Heart left ventricle (tissue), 13 donors: ENCODE measurements around the gene ANKK1.

ENCODE experiments used
- POLR2A ChIP-seq, 2 donors: fragments of 450-650 bp; IDR thresholded peaks; one replicate each; pipeline ENCODE4 v1.6.1; 2017; ENCODE audit warnings: antibody characterized with exemption in 2 of 2, mild to moderate bottlenecking in 2 of 2, moderate library complexity in 2 of 2
- TF ChIP-seq, protein P1 (sequence below), 12 donors: fragments of 200-600 bp; sonication (generic) in 4 of 12; IDR thresholded peaks; one replicate each; pipeline versions ENCODE4 v1.5.0 to v1.8.0; 2018 to 2022; ENCODE audit warnings: antibody characterized with exemption in 12 of 12, mild to moderate bottlenecking in 5 of 12
- donor health status: ischemic (EF 13 %, LVEDD 7.1; RV severe dilation, severe dysfunction).
- donor health status: DM: no; HTN: yes; CAD: no.
- donor health status: DM: no; HTN: no; CAD: no.
- donor health status: ischemic (EF 25% LVEDD 6.9; RV normal size, moderate dysfunction).
- donor health status: ischemic (EF 25% LVEDD 5.7; RV mildly dilated, moderate dysfunction).
- donor health status: ischemic (EF 35%, LVEDD 5.7; RV mildly dilated, moderate dysfunction).
- donor health status: nonischemic (EF 11% LVEDD 7.7; RV severe dilation, severe dysfunction).
- donor health status: DM: yes; HTN: yes; CAD: no.
- donor health status: PGD.
- donor health status: ischemic (EF 29% LVEDD 5.4; RV normal size, mild dysfunction).
- donor health status: nonischemic (EF 23%, LVEDD 6.1; RV moderate dilation, normal function).

DNA sequence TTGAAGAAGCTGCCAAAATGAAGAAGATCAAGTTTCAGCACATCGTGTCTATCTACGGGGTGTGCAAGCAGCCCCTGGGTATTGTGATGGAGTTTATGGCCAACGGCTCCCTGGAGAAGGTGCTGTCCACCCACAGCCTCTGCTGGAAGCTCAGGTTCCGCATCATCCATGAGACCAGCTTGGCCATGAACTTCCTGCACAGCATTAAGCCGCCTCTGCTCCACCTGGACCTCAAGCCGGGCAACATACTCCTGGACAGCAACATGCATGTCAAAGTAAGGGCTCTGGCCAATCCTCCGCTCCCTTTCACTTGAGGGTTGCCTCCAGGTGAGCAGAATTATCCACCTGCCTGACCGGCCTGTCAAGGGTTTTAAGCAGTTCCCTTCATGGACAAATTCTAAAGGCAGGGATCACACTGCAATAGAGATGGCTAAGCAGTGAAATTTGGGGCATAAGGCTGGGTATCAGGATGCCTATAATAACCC, 6.0 kb downstream of the ANKK1 start:
- TF ChIP-seq, protein P1, sequence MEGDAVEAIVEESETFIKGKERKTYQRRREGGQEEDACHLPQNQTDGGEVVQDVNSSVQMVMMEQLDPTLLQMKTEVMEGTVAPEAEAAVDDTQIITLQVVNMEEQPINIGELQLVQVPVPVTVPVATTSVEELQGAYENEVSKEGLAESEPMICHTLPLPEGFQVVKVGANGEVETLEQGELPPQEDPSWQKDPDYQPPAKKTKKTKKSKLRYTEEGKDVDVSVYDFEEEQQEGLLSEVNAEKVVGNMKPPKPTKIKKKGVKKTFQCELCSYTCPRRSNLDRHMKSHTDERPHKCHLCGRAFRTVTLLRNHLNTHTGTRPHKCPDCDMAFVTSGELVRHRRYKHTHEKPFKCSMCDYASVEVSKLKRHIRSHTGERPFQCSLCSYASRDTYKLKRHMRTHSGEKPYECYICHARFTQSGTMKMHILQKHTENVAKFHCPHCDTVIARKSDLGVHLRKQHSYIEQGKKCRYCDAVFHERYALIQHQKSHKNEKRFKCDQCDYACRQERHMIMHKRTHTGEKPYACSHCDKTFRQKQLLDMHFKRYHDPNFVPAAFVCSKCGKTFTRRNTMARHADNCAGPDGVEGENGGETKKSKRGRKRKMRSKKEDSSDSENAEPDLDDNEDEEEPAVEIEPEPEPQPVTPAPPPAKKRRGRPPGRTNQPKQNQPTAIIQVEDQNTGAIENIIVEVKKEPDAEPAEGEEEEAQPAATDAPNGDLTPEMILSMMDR (IDR thresholded peaks at IDR 0.05): no peak
- TF ChIP-seq POLR2A (IDR thresholded peaks at IDR 0.05): no peak
